Transverse colon (tissue), 4 donors: ENCODE results near the gene SZT2.

Source experiments
- EP300 ChIP-seq: sonication (generic); formaldehyde crosslinking; IDR thresholded peaks from one replicate; pipeline ENCODE4 v1.6.1; 2017; ENCODE audit warnings: antibody characterized with exemption, low read depth
- POLR2A ChIP-seq: fragments of 450-650 bp; IDR thresholded peaks from one replicate; pipeline ENCODE4 v1.6.1; 2016; ENCODE audit warnings: antibody characterized with exemption, mild to moderate bottlenecking, moderate library complexity
- POLR2AphosphoS5 ChIP-seq, 3 donors: sonication (generic); formaldehyde crosslinking; IDR thresholded peaks; one replicate each; pipeline ENCODE4 v1.6.1; 2016; ENCODE audit warnings: antibody characterized with exemption in 3 of 3
- TF ChIP-seq, protein P1 (sequence below), 5 experiments: fragments of 200-600 bp in 3 of 5; fragments of 450-650 bp in 2 of 5; sonication (generic) in 3 of 5; IDR thresholded peaks; 1 replicate in 2 of 5; 2 replicates in 3 of 5; pipeline ENCODE4 v1.5.1; 2016 to 2017; ENCODE audit warnings: antibody characterized with exemption in 5 of 5, inconsistent platforms in 3 of 5, mild to moderate bottlenecking in 2 of 5, moderate library complexity in 1 of 5

DNA sequence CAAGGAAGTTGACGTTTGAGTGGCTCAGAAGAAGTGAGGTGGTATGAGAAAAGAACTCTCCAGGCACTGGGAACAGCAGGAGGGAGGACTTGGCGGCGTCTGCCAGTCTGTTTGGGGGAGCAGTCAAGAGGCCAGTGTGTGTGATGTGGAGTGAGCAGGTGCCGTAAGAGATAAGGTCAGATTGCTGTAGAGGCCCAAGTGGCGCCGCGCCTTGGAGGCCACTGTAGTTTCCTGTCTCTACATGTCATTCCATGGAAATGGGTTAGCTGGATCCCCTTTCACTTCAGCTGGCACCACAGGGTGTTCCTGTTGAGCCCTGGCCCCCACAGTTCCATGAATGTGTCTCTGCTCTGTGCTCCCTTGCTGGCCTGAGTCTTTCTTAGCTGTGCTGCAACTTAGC is 105.5 kb downstream of the SZT2 start:
- TF ChIP-seq POLR2A: no peak
- TF ChIP-seq EP300: no peak
- TF ChIP-seq, protein P1, sequence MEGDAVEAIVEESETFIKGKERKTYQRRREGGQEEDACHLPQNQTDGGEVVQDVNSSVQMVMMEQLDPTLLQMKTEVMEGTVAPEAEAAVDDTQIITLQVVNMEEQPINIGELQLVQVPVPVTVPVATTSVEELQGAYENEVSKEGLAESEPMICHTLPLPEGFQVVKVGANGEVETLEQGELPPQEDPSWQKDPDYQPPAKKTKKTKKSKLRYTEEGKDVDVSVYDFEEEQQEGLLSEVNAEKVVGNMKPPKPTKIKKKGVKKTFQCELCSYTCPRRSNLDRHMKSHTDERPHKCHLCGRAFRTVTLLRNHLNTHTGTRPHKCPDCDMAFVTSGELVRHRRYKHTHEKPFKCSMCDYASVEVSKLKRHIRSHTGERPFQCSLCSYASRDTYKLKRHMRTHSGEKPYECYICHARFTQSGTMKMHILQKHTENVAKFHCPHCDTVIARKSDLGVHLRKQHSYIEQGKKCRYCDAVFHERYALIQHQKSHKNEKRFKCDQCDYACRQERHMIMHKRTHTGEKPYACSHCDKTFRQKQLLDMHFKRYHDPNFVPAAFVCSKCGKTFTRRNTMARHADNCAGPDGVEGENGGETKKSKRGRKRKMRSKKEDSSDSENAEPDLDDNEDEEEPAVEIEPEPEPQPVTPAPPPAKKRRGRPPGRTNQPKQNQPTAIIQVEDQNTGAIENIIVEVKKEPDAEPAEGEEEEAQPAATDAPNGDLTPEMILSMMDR (IDR thresholded peaks at IDR 0.05): no peak
- no peak for TF ChIP-seq POLR2AphosphoS5 (IDR thresholded peaks at IDR 0.05)
